K562 (cell line): Measurements from ENCODE around the gene CST5. TPM values are rescaled to one million over a fixed set of nuclear protein-coding genes. Genes with fewer than 3 reads are reported as not detected.
A peak's percentile ranks its signal among the peaks of the same experiment; 100 is the strongest.
"Not testable (repeated sequence)": the region's sequence is repeated elsewhere in the genome, so short reads cannot be mapped to it uniquely, and the experiment has no call there.

Experiments used
- ATAC-seq: fragments of 200-7000 bp; cut with Tn5 transposase; 3 replicates; pipeline ENCODE4 v1.9.1; 2020; ENCODE audit warnings: moderate library complexity
- BruUV-seq: library from RNA; stranded (reverse); fragments of 400-500 nt; replicated peaks from 2 replicates; lab custom pipeline; 2021; lab: Mats Ljungman, UMichigan
- CTCF ChIA-PET: fragments of 300-600 bp; formaldehyde crosslinking; extraction: SDS; loops from one replicate; lab custom pipeline; 2021; ENCODE audit warnings: low intra/inter-chr PET ratio; lab: Yijun Ruan, JAX
- POLR2A ChIA-PET: fragments of 300-600, 350-650 bp; sonication (Branson Sonifier 250); formaldehyde crosslinking; extraction: SDS; loops from one replicate; lab custom pipeline; 2021; ENCODE audit warnings: antibody characterized with exemption, inconsistent platforms; lab: Yijun Ruan, JAX
- DNase-seq, 4 experiments: peaks; one replicate each; pipeline versions ENCODE4 v3.0.0 to v3.0.0-alpha.2; 2011 to 2018; ENCODE audit warnings: low spot score in 3 of 4, mixed read lengths in 3 of 4; ENCODE audit errors: extremely low read depth in 1 of 4
- FAIRE-seq: peaks from 2 replicates; lab custom pipeline; 2011; peaks lifted over from hg19 to GRCh38; lab: Jason Lieb, UNC
- H2AFZ ChIP-seq: 2 replicates; pipeline ENCODE4 v1.6.0; 2011; ENCODE audit warnings: low read depth, low read length, control low read depth, inconsistent platforms
- H3K27ac ChIP-seq: fragments of 200-600 bp; 3 replicates; pipeline ENCODE4 v1.8.0; 2011; ENCODE audit warnings: low read depth, mild to moderate bottlenecking, control low read depth, inconsistent platforms, low read length, moderate library complexity, mixed read lengths; ENCODE audit errors: extremely low read depth
- H3K27me3 ChIP-seq, 2 experiments: fragments of 300-600 bp in 1 of 2; 2 replicates in 1 of 2; 3 replicates in 1 of 2; pipeline versions ENCODE4 v1.6.0 to v1.8.0; 2011; ENCODE audit warnings: inconsistent platforms in 2 of 2, low read length in 2 of 2, mild to moderate bottlenecking in 1 of 2, mixed read lengths in 1 of 2, moderate library complexity in 1 of 2; ENCODE audit not compliant: control insufficient read depth in 2 of 2, insufficient read depth in 2 of 2
- H3K36me3 ChIP-seq: fragments of 300-600 bp; 3 replicates; pipeline ENCODE4 v1.8.0; 2011; ENCODE audit warnings: mild to moderate bottlenecking, low read length, inconsistent platforms; ENCODE audit not compliant: control insufficient read depth, insufficient read depth
- H3K4me1 ChIP-seq, 2 experiments: fragments of 200-600 bp in 1 of 2; replicated peaks in 1 of 2; 2 replicates in 1 of 2; 3 replicates in 1 of 2; pipeline versions ENCODE4 v1.5.1 to v1.8.0; 2011; ENCODE audit warnings: inconsistent platforms in 2 of 2, low read length in 2 of 2, mild to moderate bottlenecking in 1 of 2, mixed read lengths in 1 of 2, moderate library complexity in 1 of 2; ENCODE audit not compliant: control insufficient read depth in 2 of 2, insufficient read depth in 2 of 2
- H3K4me2 ChIP-seq: 2 replicates; pipeline ENCODE4 v1.6.1; 2011; ENCODE audit warnings: low read length, control low read depth, inconsistent platforms, mixed read lengths; ENCODE audit not compliant: insufficient read depth
- H3K4me3 ChIP-seq: fragments of 200-600 bp; sonication (generic), shearing (Covaris generic); 2 replicates; pipeline ENCODE4 v1.5.1; 2016; ENCODE audit warnings: control low read depth, inconsistent platforms
- H3K79me2 ChIP-seq: fragments of 200-600 bp; 3 replicates; pipeline ENCODE4 v1.8.0; 2011; ENCODE audit warnings: low read length, inconsistent platforms; ENCODE audit not compliant: control insufficient read depth, insufficient read depth
- H3K9ac ChIP-seq, 2 experiments: 2 replicates each; pipeline versions ENCODE4 v1.6.0 to v1.6.1; 2011; ENCODE audit warnings: low read depth in 2 of 2, low read length in 2 of 2, control low read depth in 1 of 2, inconsistent platforms in 1 of 2, mild to moderate bottlenecking in 1 of 2, mixed read lengths in 1 of 2; ENCODE audit not compliant: insufficient read depth in 1 of 2
- H3K9me1 ChIP-seq: one replicate; pipeline ENCODE4 v1.6.0; 2011; ENCODE audit warnings: inconsistent platforms, mild to moderate bottlenecking, low read length, moderate library complexity; ENCODE audit not compliant: control insufficient read depth, insufficient read depth
- H3K9me3 ChIP-seq: replicated peaks from 2 replicates; pipeline ENCODE4 v1.5.1; 2011; ENCODE audit warnings: low read depth, low read length, inconsistent platforms; ENCODE audit not compliant: control insufficient read depth, insufficient read depth
- H4K20me1 ChIP-seq: replicated peaks from 2 replicates; pipeline ENCODE4 v1.6.1; 2011; ENCODE audit warnings: low read length, inconsistent platforms, mixed read lengths; ENCODE audit not compliant: control insufficient read depth, insufficient read depth
- CEBPG ChIP-seq, 3 experiments: fragments of 200-800 bp in 1 of 3; sonication (Bioruptor generic) in 1 of 3; sonication (generic) in 1 of 3; formaldehyde crosslinking in 1 of 3; IDR thresholded peaks in 2 of 3; conservative IDR thresholded peaks in 1 of 3; 2 replicates each; pipeline versions ENCODE4 v1.6.1 to v1.8.0; 2016 to 2022; ENCODE audit warnings: missing compliant biosample characterization in 2 of 3, missing genetic modification characterization in 2 of 3, mild to moderate bottlenecking in 1 of 3, missing genetic modification reagents in 1 of 3
- ESRRA ChIP-seq: fragments of 450-650 bp; IDR thresholded peaks from 2 replicates; pipeline ENCODE4 v1.6.1; 2014; ENCODE audit warnings: low read depth, mild to moderate bottlenecking, moderate library complexity, borderline replicate concordance
- POLR2AphosphoS5 ChIP-seq: IDR thresholded peaks from 2 replicates; pipeline ENCODE4 v1.6.1; 2011; ENCODE audit warnings: mild to moderate bottlenecking, low read depth, low read length, moderate library complexity; ENCODE audit not compliant: control insufficient read depth, insufficient read depth
- POLR2B ChIP-seq: fragments of 450-650 bp; IDR thresholded peaks from 2 replicates; pipeline ENCODE4 v1.6.1; 2018; ENCODE audit warnings: low read depth; ENCODE audit not compliant: partially characterized antibody
- SNRNP70 ChIP-seq: fragments of 200-400 bp; formaldehyde crosslinking; optimal IDR thresholded peaks from 2 replicates; pipeline ENCODE3; 2017; ENCODE audit warnings: low read depth, low read length
- WGBS: fragments of 100-300 bp; shearing (Covaris generic); methylation state at CpG from one replicate; pipeline ENCODE4 v1.1.6; 2016; ENCODE audit warnings: low coverage, mixed read lengths; ENCODE audit not compliant: insufficient coverage; ENCODE audit errors: missing lambda C conversion rate; 5-methylcytosine and 5-hydroxymethylcytosine counted together
- in situ Hi-C: fragments of 300-500 bp; cut with MboI; formaldehyde crosslinking; loops from 4 replicates; pipeline ENCODE4 v1.15.0; 2018; ENCODE audit warnings: inconsistent platforms, mixed read lengths
- intact Hi-C: fragments of 100-400 bp; cut with micrococcal nuclease; formaldehyde crosslinking; loops from 2 replicates; pipeline ENCODE4 v1.14.2; 2022
- polyA plus RNA-seq, 8 experiments: library from polyadenylated mRNA; depleted of rRNA in 4 of 8; stranded (reverse) in 5 of 8; unstranded in 3 of 8; fragments of >200 nt; fragmentation: Nextera tagmentation in 2 of 8; fragmentation: Illumina TruSeq in 1 of 8; extraction: Ambion mirVana in 2 of 8; extraction: Trizol in 1 of 8; gene quantifications; 2 replicates each; pipeline versions ENCODE4 v1.2.1 to v1.2.3, GENCODE V29; 2011 to 2014; ENCODE audit warnings: inconsistent platforms in 1 of 8, missing spikeins in 1 of 8
- total RNA-seq, 7 experiments: library from RNA; depleted of rRNA in 6 of 7; stranded (reverse); fragments of >200 nt in 6 of 7; fragmentation: Illumina TruSeq in 2 of 7; extraction: Trizol in 2 of 7; gene quantifications; 2 replicates each; pipeline versions ENCODE4 v1.2.1 to v1.2.3, GENCODE V29; 2011 to 2021; ENCODE audit warnings: low replicate concordance in 1 of 7

The CST5 gene
- total and polyA plus RNA-seq, 9 of the 15 experiments (the other 6 are each of a cell fraction or from before 2014, with no cell fraction given): not detected

DNA sequence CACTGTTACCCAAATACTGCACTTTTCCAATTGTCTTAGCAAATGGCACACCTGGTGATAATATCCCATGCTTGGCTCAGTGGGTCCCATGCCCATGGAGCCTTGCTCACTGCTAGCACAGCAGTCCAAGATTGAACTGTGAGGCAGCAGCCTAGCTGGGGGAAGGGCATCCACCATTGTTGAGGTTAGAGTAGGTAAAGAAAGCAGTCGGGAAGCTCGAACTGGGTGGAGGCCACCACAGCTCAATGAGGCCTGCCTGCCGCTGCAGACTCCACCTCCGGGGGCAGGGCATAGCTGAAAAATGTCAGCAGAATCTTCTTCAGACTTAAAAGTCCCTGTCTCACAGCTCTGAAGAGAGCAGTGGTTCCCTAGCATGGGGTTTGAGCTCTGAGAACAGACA lies 43.8 kb downstream of the CST5 start (continued):
- TF ChIP-seq SNRNP70 (no peak), POLR2AphosphoS5 (no peak), ESRRA (no peak)
- TF ChIP-seq, all 486 proteins: peak for 0

DNA sequence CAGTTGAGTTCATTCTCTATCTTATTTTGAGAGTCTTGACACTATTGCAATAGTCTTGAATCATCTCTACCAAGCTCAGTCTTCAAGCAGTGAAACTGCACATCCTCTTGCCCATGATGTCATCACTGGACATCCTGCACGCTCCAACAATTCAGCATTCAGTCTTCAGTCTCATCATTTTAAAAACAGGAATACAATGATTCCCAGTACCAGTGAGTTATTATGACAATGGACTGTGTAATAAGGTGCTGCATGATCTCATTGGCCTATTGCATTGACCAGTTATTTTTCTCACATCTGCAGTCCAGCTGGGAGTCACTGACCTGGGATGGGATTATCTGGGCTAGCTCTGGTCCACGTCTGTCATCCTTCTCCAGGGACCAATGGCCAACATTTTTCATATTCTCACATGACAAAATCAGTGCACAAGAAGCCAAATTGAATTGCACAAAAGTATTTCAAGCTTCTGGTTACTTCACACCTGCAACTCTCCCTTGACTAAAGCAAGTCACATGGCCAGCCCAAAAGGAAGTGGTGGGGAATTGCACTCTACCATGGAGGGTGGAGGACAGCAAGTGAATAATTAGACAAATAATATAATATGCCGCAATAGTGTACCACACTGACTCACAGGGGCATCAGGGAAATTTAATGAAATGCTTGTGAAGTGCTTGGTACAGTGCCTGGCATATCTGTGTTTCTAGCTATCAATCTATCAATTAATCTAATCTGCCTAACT lies 46.6 kb downstream of the CST5 start:
- Histone ChIP-seq H3K4me3 (no peak overlapping the region), H4K20me1 (no peaks in the 10 kb centered on the region), H3K27ac (no peak overlapping the region), H2AFZ (no peak overlapping the region), H3K4me2 (no peak overlapping the region), H3K79me2 (no peaks in the 10 kb centered on the region), H3K36me3 (no peaks in the 10 kb centered on the region), H3K4me1 (no peaks in the 10 kb centered on the region), H3K9ac (no peak overlapping the region), H3K9me3 (no peaks in the 10 kb centered on the region), H3K27me3 (no peaks in the 10 kb centered on the region), H3K9me1 (no peaks in the 10 kb centered on the region)
- ATAC-seq: no peak
- DNase-seq: no peak
- TF ChIP-seq CEBPG (CRISPR knock-in tag; IDR thresholded peaks at IDR 0.05) (no peak), CEBPG (tag; conservative IDR thresholded peaks at IDR 0.05 in 1 of 2, IDR thresholded peaks at IDR 0.05 in 1 of 2) (peak in 1 of 2 experiments; percentile 37; a peak in 1 of 4 replicates), POLR2B (no peak)
- intact Hi-C loops (no loop called here), in situ Hi-C loops (no loop called here)
- WGBS: 0% methylated on average over 3 of the region's 3 CpGs
- CTCF ChIA-PET: no interaction called here
- no peak for FAIRE-seq
- POLR2A ChIA-PET: no interaction called here
- BruUV-seq: no TSS peak

DNA sequence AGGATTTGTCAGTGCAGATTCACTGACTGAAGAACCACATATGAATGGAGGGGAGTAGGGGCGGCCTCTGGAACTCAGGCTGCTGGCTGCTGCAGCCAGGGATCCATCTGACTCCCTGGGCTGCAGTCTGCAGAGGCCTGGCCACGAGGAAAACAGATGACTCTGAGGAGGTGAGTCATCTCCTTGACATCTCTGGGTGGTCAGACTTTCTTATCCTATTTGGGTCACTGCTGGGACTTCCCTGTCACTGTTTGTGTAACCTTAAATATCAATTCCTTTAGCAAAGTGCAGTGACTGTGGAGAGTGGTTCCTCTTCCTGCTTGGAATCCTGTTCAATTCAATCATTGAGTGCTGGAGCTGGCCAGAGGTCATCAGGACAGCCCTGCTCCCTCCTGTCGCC lies 47.6 kb downstream of the CST5 start:
- H3K27ac ChIP-seq, POLR2A ChIA-PET: not testable (repeated sequence)

More for the DNA sequence above, 47.6 kb downstream of the CST5 start:
- H3K9me3 ChIP-seq, BruUV-seq, H3K4me2 ChIP-seq, H3K27me3 ChIP-seq, H3K4me1 ChIP-seq, CTCF ChIA-PET, in situ Hi-C loops, H3K9me1 ChIP-seq, intact Hi-C loops, H3K36me3 ChIP-seq, H3K79me2 ChIP-seq, DNase-seq, ATAC-seq, FAIRE-seq, H2AFZ ChIP-seq, H3K9ac ChIP-seq, H4K20me1 ChIP-seq, H3K4me3 ChIP-seq: not testable (repeated sequence)
- 0% methylated on average over 3 of the region's 3 CpGs for WGBS
